DND-41 (cell line): ENCODE data around the gene AP1M2.

ENCODE experiments used
- ATAC-seq: fragments of 200-7000 bp; cut with Tn5 transposase; 3 replicates; pipeline ENCODE4 v1.9.1; 2021; ENCODE audit warnings: low read depth; ENCODE audit not compliant: insufficient read depth
- DNase-seq: peaks from one replicate; pipeline ENCODE4 v3.0.0-alpha.2; 2020
- H2AFZ ChIP-seq: 2 replicates; pipeline ENCODE4 v1.6.0; 2012; ENCODE audit warnings: low read depth, low read length
- H3K27ac ChIP-seq: 2 replicates; pipeline ENCODE4 v1.5.1; 2012; ENCODE audit warnings: low read length, inconsistent platforms
- H3K27me3 ChIP-seq: fragments of 200-600 bp; sonication (generic); 2 replicates; pipeline ENCODE4 v1.6.0; 2012; ENCODE audit warnings: low read length, mild to moderate bottlenecking, inconsistent platforms; ENCODE audit not compliant: insufficient read depth, poor library complexity
- H3K36me3 ChIP-seq: 2 replicates; pipeline ENCODE4 v1.5.1; 2012; ENCODE audit warnings: low read length, inconsistent platforms; ENCODE audit not compliant: insufficient read depth
- H3K4me1 ChIP-seq: 2 replicates; pipeline ENCODE4 v1.5.1; 2012; ENCODE audit warnings: mild to moderate bottlenecking, low read length; ENCODE audit not compliant: insufficient read depth
- H3K4me2 ChIP-seq: 2 replicates; pipeline ENCODE4 v1.6.0; 2012; ENCODE audit warnings: mild to moderate bottlenecking, moderate library complexity, low read length, inconsistent platforms; ENCODE audit not compliant: insufficient read depth
- H3K4me3 ChIP-seq, 2 experiments: fragments of 200-600 bp in 1 of 2; shearing (Covaris generic) in 1 of 2; 2 replicates each; pipeline ENCODE4 v1.5.1; 2012 to 2016; ENCODE audit warnings: inconsistent platforms in 2 of 2, low read length in 2 of 2, mild to moderate bottlenecking in 2 of 2, low read depth in 1 of 2, moderate library complexity in 1 of 2
- H3K79me2 ChIP-seq: 2 replicates; pipeline ENCODE4 v1.6.0; 2012; ENCODE audit warnings: low read length, inconsistent platforms; ENCODE audit not compliant: insufficient read depth
- H3K9ac ChIP-seq: 2 replicates; pipeline ENCODE4 v1.6.0; 2012; ENCODE audit warnings: low read depth, mild to moderate bottlenecking, inconsistent platforms, low read length, moderate library complexity
- H3K9me3 ChIP-seq: 2 replicates; pipeline ENCODE4 v1.5.1; 2012; ENCODE audit warnings: low read length, moderate library complexity, mild to moderate bottlenecking, inconsistent platforms; ENCODE audit not compliant: insufficient read depth, severe bottlenecking
- H4K20me1 ChIP-seq: 2 replicates; pipeline ENCODE4 v1.6.0; 2012; ENCODE audit warnings: low read length; ENCODE audit not compliant: insufficient read depth
- CTCF ChIP-seq: IDR thresholded peaks from 2 replicates; pipeline ENCODE4 v1.5.1; 2012; ENCODE audit warnings: borderline replicate concordance, low read length, moderate library complexity, mild to moderate bottlenecking; ENCODE audit not compliant: poor library complexity, severe bottlenecking; ENCODE audit errors: extremely low read depth
- EZH2 ChIP-seq: IDR thresholded peaks from 3 replicates; pipeline ENCODE4 v1.6.1; 2012; ENCODE audit warnings: borderline replicate concordance, low read depth, mild to moderate bottlenecking, moderate library complexity, low read length, inconsistent platforms; ENCODE audit not compliant: severe bottlenecking

The AP1M2 gene

GRCh38 chr19:10554760-10555609 is 32.1 kb downstream of the AP1M2 start:
- DNase-seq, result no peak
- Histone ChIP-seq H2AFZ (no peak overlapping the region), H3K36me3 (peaks cover 78% of the 10 kb centered on the region), H3K9ac (peak overlapping the region; percentile 49), H3K4me1 (peaks cover 76% of the 10 kb centered on the region), H4K20me1 (peaks cover 12% of the 10 kb centered on the region), H3K4me2 (peak overlapping the region; percentile 50), H3K9me3 (no peaks in the 10 kb centered on the region), H3K79me2 (peaks cover 15% of the 10 kb centered on the region), H3K27ac (peak overlapping the region; percentile 96), H3K4me3 (no peak overlapping the region; a peak in 1 of 4 replicates), H3K27me3 (no peaks in the 10 kb centered on the region)
- ATAC-seq, result no peak
- no peak for TF ChIP-seq EZH2
- no peak for TF ChIP-seq CTCF

- ATAC-seq (peak; percentile 86), DNase-seq (peak; percentile 98)
- Histone ChIP-seq H3K36me3 (peaks cover 77% of the 10 kb centered on the region), H3K79me2 (peaks cover 21% of the 10 kb centered on the region), H3K4me1 (peaks cover 76% of the 10 kb centered on the region), H3K27ac (peak overlapping the region; percentile 96), H3K4me2 (peak overlapping the region; percentile 50), H3K4me3 (no peak overlapping the region), H3K9me3 (no peaks in the 10 kb centered on the region), H4K20me1 (peaks cover 10% of the 10 kb centered on the region), H2AFZ (no peak overlapping the region), H3K9ac (peak overlapping the region; percentile 50), H3K27me3 (no peaks in the 10 kb centered on the region)
- TF ChIP-seq CTCF (no peak), EZH2 (no peak)
Observed at GRCh38 chr19:10553943-10554381, 33.1 kb downstream of the AP1M2 start.

- Histone ChIP-seq H3K36me3 (peaks cover 80% of the 10 kb centered on the region), H3K4me2 (peak overlapping the region; percentile 49), H3K79me2 (peaks cover 29% of the 10 kb centered on the region), H3K4me3 (peak overlapping the region in 1 of 2 experiments; percentile 29; a peak in 1 of 4 replicates), H3K9ac (peak overlapping the region; percentile 50), H3K27ac (peak overlapping the region; percentile 96), H4K20me1 (peaks cover 10% of the 10 kb centered on the region), H3K9me3 (no peaks in the 10 kb centered on the region), H2AFZ (no peak overlapping the region), H3K4me1 (peaks cover 76% of the 10 kb centered on the region), H3K27me3 (no peaks in the 10 kb centered on the region)
- TF ChIP-seq EZH2 (no peak), CTCF (no peak)
- 0 out of 3 replicates have a peak, but pooled peaks have one; percentile 9 for ATAC-seq
- peak; percentile 65 for DNase-seq
Observed at GRCh38 chr19:10553087-10553667, 33.9 kb downstream of the AP1M2 start.
